Gastroesophageal sphincter (tissue), 3 donors: ENCODE results near the gene MRRF.

Experiments used
- EP300 ChIP-seq: sonication (generic); formaldehyde crosslinking; IDR thresholded peaks from one replicate; pipeline ENCODE4 v1.6.1; 2017; ENCODE audit warnings: antibody characterized with exemption, mild to moderate bottlenecking
- POLR2A ChIP-seq, 2 donors: fragments of 450-650 bp; IDR thresholded peaks; one replicate each; pipeline ENCODE4 v1.6.1; 2017; ENCODE audit warnings: antibody characterized with exemption in 2 of 2, mild to moderate bottlenecking in 2 of 2, moderate library complexity in 1 of 2
- POLR2AphosphoS5 ChIP-seq: sonication (generic); formaldehyde crosslinking; IDR thresholded peaks from one replicate; pipeline ENCODE4 v1.6.1; 2017; ENCODE audit warnings: antibody characterized with exemption
- TF ChIP-seq, protein P1 (sequence below), 4 experiments: fragments of 200-600 bp in 2 of 4; fragments of 450-650 bp in 2 of 4; sonication (generic) in 1 of 4; IDR thresholded peaks; one replicate each; pipeline ENCODE4 v1.5.1; 2017 to 2019; ENCODE audit warnings: antibody characterized with exemption in 4 of 4, mild to moderate bottlenecking in 2 of 4, moderate library complexity in 2 of 4

DNA sequence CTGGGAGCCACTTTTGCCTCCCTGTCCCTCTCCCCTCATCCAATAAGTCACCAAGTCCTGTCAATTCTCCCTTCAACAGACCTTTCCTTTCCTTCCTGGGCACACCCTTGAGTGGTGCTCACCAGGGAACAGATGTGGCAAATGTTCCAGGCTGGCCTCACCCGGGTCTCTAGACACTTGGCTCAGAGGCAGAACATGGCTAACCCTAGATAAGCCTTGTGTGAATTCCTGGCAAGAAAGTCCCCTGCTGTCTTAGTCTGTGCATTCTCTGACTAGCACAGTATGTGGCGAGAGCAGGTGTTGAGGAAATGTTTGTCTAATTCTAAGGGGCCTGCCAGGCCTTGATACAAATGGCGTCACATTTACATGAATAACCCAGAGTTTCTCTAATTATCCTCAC lies 64.9 kb downstream of the MRRF start:
- TF ChIP-seq POLR2AphosphoS5 (no peak), POLR2A (IDR thresholded peaks at IDR 0.05) (no peak), EP300 (no peak)
- TF ChIP-seq, protein P1, sequence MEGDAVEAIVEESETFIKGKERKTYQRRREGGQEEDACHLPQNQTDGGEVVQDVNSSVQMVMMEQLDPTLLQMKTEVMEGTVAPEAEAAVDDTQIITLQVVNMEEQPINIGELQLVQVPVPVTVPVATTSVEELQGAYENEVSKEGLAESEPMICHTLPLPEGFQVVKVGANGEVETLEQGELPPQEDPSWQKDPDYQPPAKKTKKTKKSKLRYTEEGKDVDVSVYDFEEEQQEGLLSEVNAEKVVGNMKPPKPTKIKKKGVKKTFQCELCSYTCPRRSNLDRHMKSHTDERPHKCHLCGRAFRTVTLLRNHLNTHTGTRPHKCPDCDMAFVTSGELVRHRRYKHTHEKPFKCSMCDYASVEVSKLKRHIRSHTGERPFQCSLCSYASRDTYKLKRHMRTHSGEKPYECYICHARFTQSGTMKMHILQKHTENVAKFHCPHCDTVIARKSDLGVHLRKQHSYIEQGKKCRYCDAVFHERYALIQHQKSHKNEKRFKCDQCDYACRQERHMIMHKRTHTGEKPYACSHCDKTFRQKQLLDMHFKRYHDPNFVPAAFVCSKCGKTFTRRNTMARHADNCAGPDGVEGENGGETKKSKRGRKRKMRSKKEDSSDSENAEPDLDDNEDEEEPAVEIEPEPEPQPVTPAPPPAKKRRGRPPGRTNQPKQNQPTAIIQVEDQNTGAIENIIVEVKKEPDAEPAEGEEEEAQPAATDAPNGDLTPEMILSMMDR (IDR thresholded peaks at IDR 0.05), result no peak
